T47D (cell line): ENCODE results near the gene NKX6-2.

Source experiments
- DNase-seq, 2 experiments: peaks; one replicate each; pipeline versions ENCODE4 v3.0.0 to v3.0.0-alpha.2; 2011 to 2012; ENCODE audit warnings: low read depth in 1 of 2, low spot score in 1 of 2
- JUND ChIP-seq: IDR thresholded peaks from 2 replicates; pipeline ENCODE4 v1.6.1; 2012; ENCODE audit warnings: low read depth
- in situ Hi-C: cut with HindIII; loops from 2 replicates; pipeline ENCODE4 v1.10.0; 2016; ENCODE audit warnings: low sequenced_read_pairs, low pct_unique_long_range_greater_than_20kb

The NKX6-2 gene

DNA sequence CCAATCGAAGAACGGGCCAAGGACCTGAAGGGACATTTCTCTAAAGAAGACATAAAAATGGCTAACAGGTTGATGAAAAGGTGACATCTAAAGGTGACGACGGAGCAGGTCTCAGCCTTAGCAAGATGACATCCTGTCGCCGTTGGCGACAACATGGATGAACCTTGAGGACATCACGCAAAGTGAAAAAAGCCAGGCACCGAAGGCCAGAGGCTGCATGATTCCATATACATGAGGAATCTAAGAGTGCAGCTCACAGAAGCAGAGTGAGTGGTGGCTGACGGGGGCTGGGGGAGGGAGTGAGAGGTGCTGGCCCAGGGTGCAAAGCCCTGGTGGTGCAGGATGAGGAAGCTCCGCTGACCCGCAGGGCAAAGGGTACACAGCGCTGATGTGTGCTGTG lies 34.1 kb upstream of the NKX6-2 start:
- no peak for DNase-seq
- in situ Hi-C loops = no loop called here
- TF ChIP-seq JUND = no peak

DNA sequence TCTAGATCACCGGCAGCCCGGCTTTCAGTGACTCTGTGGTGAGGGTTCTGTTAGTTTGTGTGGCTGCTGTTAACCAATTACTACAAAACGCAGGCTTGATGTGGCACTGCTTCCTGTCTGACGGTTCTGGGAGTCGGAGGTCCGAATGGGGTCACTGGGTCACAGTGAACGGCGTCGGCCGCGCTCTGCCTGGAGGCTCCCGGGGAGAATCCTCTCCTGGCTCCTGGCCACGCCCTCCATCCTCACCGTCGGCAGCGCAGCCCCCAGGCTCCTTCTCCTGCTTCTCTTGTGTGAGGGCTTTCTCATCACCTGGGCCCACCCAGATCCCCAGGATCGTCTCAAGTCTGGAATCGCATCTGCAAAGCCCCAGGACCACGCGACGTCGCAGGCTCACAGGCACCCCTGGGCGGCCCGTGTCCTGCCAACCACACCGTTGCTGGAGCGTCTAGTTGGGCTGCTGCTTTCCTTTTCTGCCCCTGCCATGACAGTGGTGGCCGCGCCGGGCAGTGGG lies 31.8 kb upstream of the NKX6-2 start:
- no peak for DNase-seq
- in situ Hi-C loops = no loop called here
- no peak for TF ChIP-seq JUND

DNA sequence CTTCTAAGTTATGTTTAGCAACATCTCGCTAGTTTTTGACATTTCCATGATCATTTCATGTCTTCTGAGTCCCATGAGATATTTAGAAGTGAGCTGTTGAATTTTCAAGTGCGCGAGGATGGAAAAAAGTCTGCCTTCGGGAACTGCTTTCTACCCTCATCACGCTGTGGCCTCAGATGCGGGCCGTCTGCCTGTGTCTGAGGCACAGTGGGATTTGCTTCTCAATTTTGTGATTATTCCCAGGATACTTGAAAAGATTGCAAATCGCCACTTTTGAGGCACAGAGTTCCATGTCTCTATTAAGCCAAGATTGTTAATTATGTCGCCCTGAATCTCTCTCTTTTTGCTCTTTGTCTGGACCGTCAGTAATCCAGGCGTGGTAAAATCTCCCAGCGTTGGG lies 30.8 kb upstream of the NKX6-2 start:
- in situ Hi-C loops = no loop called here
- TF ChIP-seq JUND = no peak
- DNase-seq = no peak

DNA sequence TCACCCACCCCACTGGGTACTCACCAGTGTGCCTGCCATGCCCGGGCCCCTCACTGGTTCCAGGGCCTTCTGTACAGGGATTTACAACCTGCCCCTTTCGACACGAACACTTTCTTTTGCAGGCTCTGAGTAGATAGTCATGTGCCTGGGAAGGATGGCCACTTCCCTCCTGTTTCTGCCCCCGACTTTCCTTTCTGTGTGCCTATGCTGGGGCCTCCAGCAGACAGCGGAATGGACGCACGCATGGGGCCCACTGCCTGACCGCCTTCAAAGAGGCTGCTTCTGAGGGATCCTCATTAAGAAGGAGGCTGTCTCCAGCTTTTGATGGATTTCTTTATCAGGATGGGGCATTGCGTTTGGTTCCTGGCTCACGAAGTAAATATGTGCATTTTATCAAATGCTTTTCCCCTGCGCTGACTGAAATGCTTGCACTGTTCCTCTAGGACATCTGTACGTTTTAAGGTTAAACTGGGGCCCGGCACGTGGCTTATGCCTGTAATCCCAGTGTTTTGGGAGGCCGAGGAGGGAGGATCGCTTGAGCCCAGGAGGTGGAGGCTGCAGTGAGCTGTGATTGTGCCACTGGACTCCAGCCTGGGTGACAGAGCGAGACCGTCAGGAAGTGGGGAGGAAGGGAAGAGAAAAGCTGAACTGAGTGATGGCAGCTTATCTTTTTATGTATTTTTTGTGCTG lies 29.4 kb upstream of the NKX6-2 start:
- in situ Hi-C loops = no loop called here
- TF ChIP-seq JUND = no peak
- no peak for DNase-seq

DNA sequence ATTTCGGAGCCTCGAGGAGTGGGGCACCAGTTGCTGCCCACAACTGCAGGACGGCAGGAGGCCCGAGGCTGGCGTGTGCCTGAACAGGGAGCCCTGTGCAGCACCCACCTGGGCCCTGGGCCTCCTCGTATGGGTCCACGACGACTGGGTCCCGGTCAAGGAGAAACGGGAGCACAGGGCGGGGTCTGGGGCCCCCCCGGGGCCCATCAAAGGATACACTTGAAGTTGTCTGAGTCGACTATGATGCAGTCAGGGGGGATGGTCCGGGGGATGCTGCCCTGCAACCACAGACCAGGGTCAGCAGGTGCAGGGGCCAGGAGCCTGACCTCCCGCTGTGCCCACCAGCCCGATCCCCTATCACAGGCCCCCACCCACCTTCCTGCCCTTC lies 28.5 kb upstream of the NKX6-2 start:
- no peak for DNase-seq
- TF ChIP-seq JUND = no peak
- in situ Hi-C loops = no loop called here

DNA sequence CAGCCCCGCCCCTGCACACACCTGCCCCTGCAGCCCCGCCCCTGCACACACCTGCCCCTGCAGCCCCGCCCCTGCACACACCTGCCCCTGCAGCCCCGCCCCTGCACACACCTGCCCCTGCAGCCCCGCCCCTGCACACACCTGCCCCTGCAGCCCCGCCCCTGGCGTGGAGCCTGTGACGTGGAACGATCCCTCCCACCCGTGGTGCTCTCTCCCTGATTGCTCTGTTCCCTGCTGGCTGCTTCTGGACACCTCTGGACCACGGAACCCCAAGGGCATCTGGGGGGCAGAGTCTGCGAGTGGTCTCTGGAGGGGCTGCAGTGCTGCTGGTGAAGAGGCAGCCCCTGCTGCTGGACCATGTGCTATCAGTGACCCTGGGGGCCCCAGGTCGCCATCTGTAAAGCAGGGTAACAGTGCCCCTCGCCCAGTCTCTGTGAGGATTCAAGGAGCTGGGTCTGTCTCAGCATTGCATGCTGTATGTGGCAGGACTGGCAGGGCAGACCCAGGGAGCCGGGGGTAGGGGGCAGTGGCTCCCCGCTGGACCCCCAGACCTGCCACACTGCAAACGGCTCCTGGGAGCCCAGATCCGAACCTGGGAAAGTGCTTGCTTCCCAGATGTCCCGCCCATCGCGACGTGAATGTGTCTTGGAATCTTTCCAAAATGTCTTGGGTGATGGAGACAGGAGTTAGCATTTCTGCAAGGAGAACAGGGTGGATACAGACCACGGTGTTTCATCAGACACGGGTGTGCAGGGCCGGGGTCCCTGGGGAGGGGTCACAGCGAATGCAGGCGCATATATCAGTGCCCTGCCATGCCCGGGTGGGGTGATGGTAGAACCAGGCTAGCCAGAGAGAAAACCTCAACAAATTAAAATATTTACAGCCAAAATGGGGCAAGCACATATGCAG lies 27.9 kb upstream of the NKX6-2 start:
- DNase-seq = no peak
- in situ Hi-C loops = no loop called here
- no peak for TF ChIP-seq JUND

DNA sequence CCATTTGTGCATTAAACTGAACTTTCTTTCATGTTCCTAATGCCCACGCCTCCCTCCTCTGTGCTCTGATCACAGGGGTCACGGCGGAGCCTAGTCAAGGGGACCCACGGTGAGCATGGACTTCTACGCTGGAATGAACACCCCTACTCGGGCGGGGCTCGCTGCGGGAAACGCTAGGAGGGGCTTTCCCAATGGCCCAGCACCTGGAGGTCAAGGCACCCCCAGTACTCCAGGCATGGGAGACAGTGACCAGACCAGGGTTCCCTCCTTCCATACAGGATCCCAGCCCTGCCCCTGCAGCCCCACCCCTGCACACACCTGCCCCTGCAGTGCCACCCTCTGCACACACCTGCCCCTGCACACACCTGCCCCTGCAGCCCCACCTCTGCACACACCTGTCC lies 27.1 kb upstream of the NKX6-2 start:
- no peak for DNase-seq
- in situ Hi-C loops = no loop called here
- TF ChIP-seq JUND = no peak

DNA sequence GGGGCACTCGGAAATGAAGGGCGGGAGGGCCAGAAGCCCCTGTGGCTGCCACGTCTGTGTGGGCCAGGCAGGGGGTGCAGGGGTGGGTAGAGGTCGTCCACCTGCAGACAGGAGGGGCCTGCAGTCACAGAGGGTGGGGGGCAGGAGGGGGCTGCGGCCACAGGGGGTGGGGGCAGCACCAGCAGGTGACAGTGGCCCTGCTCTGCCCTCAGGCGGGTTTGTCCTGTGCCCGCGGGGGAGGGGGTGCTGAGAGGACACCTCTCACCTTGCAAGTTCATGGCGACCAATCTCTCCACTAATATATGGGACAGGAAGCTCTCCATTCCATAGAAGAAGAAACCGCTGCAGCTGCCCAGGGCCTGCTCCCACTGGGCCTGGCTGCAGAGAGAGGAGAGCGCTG lies 26.6 kb upstream of the NKX6-2 start:
- in situ Hi-C loops = no loop called here
- no peak for DNase-seq
- no peak for TF ChIP-seq JUND

DNA sequence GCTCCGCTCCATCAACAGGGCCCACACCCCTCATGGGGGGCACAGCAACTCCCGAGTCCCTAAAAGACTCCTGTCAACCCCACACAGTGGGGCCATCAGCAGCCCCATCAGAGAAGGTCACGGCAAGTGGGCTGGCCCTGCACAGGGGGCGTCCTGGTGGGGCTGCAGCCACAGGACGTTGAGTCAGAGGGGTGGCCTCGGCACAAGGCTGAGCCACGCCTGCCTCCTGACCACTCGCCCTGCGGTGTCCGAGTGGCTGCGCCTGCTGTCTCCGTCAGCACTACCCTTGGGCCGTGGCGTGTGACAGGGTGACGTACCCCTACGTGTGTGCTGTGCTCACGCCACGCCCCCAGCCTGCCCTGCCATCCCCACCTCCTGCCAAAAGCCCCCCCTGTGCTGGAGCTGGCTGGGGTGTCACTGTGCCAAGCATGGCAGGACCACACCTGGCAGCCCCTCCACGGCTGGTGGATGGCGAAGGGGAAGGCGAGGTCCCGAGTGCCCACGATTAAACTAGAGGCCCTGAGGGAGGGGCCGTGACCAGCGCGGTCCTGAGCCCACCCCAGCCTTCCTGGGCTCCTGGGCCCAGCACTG lies 26.0 kb upstream of the NKX6-2 start:
- no peak for DNase-seq
- in situ Hi-C loops = no loop called here
- TF ChIP-seq JUND = no peak

DNA sequence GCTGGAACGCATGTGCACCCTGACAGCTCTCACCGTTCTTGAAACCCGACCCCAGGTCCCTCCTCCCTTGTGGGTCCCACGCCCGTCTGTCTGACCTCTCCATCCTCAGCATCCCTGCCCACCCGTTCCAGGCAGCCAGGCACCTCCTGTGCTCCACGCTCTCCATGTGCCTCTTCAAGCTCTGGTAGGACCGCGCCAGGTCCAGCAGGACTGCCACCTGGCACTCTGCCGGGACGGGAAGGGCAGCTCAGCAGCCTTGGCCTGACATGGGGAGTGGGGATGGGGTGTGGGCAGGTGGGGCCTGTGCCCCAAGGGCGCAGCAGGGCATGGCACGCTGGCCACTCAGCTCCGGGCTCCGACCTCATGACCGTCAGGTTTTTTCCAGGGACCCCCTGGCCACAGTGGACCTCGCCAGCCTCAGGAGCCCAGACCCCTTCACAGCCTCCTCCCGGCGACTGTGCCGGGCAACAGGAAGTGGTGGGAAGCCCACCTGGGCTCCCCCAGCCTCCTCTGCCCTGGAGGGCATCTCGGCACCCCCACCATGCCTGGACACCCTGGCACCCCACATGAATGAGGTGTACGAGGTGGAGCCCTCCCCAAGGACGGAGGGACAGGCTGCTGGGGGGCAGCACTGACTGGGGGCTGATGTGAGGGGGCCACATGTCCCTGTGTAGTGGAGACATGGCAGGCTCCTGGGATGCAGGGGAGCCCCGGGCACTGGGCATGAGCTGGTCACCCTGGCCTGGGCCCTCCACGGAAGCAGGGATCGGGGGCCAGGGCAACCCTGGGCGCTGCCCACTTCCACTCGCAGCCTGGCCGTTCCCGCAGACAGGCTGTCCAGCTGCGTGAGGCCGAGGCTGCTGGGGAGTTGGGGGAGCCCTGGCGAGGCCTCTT lies 25.1 kb upstream of the NKX6-2 start:
- no peak for DNase-seq
- no peak for TF ChIP-seq JUND
- in situ Hi-C loops = no loop called here

DNA sequence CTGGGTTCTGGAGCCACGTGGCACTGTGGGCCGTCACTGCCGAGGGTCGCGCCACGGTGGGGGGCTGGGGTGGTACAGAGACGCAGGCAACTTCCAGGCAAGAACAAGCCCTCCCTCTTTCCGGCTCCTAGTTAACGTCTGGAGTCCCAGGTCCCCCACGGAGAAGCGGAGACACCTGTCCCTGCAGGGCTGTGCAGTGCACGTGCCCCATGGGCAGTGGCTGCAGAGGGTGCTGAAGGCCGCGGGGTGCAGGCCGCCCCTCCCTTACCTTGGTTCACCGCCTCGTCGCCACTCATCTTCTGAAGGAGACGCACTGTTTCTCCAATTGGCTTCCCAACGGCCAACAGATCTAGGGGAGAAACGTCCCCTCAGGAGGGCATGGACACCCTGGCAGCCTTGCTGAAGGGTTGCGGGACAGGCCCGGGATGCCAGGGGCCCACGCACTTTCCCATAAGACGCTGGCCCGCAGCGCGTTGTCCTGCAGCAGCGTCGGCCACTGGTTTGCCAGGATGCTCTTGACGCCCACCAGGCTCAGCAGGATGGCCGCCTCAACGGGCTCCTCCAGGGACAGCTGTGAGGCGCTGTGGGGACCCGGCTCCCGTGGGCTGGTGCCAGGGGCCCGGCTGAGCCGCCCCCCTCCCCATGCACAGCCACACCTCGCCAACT lies 24.3 kb upstream of the NKX6-2 start:
- no peak for TF ChIP-seq JUND
- no peak for DNase-seq
- in situ Hi-C loops = no loop called here
